Endometrial microvascular endothelial cells (primary cell): ENCODE data around the gene ARHGEF17. TPM values are rescaled to one million over a fixed set of nuclear protein-coding genes. Genes with fewer than 3 reads are reported as not detected.

Experiments
- in situ Hi-C: cut with HindIII; loops from 2 replicates; pipeline ENCODE4 v1.10.0; 2017; ENCODE audit warnings: low sequenced_read_pairs, low pct_unique_long_range_greater_than_20kb; ENCODE audit errors: inconsistent ontology term
- total RNA-seq: library from RNA; depleted of rRNA; stranded (reverse); fragments of >200 nt; gene quantifications from one replicate; pipeline ENCODE4 v1.2.3, GENCODE V29; 2015; ENCODE audit errors: inconsistent ontology term

The ARHGEF17 gene
- total RNA-seq, 1 donor from 2014 or later, result 11.3 TPM

- in situ Hi-C loops, result no loop called here
Observed at GRCh38 chr11:73383249-73384124, 75.4 kb downstream of the ARHGEF17 start.

GRCh38 chr11:73384125-73384441 is 76.0 kb downstream of the ARHGEF17 start:
- in situ Hi-C loops, result no loop called here

- in situ Hi-C loops, result no loop called here
Observed at GRCh38 chr11:73384531-73384871, 76.4 kb downstream of the ARHGEF17 start.

GRCh38 chr11:73384872-73385689 is 77.0 kb downstream of the ARHGEF17 start:
- in situ Hi-C loops, result no loop called here

GRCh38 chr11:73386016-73386415 is 77.9 kb downstream of the ARHGEF17 start:
- in situ Hi-C loops, result no loop called here

- in situ Hi-C loops, result no loop called here
Observed at GRCh38 chr11:73386546-73386945, 78.5 kb downstream of the ARHGEF17 start.

- in situ Hi-C loops, result no loop called here
Observed at GRCh38 chr11:73387594-73388264, 79.7 kb downstream of the ARHGEF17 start.

GRCh38 chr11:73388265-73389133 is 80.4 kb downstream of the ARHGEF17 start:
- in situ Hi-C loops, result no loop called here

- in situ Hi-C loops, result no loop called here
Observed at GRCh38 chr11:73389134-73389525, 81.1 kb downstream of the ARHGEF17 start.

- in situ Hi-C loops, result no loop called here
Observed at GRCh38 chr11:73389916-73390315, 81.8 kb downstream of the ARHGEF17 start.

GRCh38 chr11:73390601-73391565 is 82.8 kb downstream of the ARHGEF17 start:
- in situ Hi-C loops, result no loop called here

- in situ Hi-C loops, result no loop called here
Observed at GRCh38 chr11:73391665-73392064, 83.6 kb downstream of the ARHGEF17 start.

- in situ Hi-C loops, result no loop called here
Observed at GRCh38 chr11:73392108-73393010, 84.3 kb downstream of the ARHGEF17 start.

GRCh38 chr11:73393011-73393380 is 84.9 kb downstream of the ARHGEF17 start:
- in situ Hi-C loops, result no loop called here

GRCh38 chr11:73393479-73394415 is 85.7 kb downstream of the ARHGEF17 start:
- in situ Hi-C loops, result no loop called here
